HG02970 (cell line): ENCODE results near the gene SBK3.
"Not testable (repeated sequence)": the region's sequence is repeated elsewhere in the genome, so short reads cannot be mapped to it uniquely, and the experiment has no call there.

Source experiments
- ATAC-seq: cut with Tn5 transposase; IDR thresholded peaks from one replicate; pipeline ENCODE4 v1.9.1; 2021; ENCODE audit warnings: mild to moderate bottlenecking, moderate library complexity, moderate number of reproducible peaks; ENCODE audit not compliant: unreplicated experiment, low FRiP score

SBK3 gene, protein sequence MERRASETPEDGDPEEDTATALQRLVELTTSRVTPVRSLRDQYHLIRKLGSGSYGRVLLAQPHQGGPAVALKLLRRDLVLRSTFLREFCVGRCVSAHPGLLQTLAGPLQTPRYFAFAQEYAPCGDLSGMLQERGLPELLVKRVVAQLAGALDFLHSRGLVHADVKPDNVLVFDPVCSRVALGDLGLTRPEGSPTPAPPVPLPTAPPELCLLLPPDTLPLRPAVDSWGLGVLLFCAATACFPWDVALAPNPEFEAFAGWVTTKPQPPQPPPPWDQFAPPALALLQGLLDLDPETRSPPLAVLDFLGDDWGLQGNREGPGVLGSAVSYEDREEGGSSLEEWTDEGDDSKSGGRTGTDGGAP

DNA sequence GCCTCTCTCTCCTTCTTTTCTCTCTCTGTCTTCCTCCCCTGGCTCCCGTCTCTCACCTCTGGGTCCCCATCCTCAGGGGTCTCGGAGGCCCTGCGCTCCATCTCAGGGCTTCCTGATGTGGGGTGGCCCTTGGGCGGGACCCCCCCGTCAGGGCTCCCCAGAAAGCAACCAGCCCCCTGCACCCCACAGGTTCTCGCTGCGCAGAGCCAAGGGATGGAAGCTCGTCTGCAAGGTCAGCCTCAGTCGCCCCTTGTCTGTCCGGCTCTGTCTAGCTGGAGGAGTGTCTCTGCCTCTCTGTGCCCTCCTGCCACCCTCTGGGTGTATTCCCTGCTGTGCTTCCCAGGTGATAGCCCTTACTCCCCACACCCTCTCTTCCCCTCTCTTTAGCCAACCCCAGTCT, at the start of gene SBK3:
TSS of gene SBK3 (minus strand) at position 101 of the 400 bp plus-strand sequence. CDS start at position 101, 0 bp downstream.
- no peak for ATAC-seq

DNA sequence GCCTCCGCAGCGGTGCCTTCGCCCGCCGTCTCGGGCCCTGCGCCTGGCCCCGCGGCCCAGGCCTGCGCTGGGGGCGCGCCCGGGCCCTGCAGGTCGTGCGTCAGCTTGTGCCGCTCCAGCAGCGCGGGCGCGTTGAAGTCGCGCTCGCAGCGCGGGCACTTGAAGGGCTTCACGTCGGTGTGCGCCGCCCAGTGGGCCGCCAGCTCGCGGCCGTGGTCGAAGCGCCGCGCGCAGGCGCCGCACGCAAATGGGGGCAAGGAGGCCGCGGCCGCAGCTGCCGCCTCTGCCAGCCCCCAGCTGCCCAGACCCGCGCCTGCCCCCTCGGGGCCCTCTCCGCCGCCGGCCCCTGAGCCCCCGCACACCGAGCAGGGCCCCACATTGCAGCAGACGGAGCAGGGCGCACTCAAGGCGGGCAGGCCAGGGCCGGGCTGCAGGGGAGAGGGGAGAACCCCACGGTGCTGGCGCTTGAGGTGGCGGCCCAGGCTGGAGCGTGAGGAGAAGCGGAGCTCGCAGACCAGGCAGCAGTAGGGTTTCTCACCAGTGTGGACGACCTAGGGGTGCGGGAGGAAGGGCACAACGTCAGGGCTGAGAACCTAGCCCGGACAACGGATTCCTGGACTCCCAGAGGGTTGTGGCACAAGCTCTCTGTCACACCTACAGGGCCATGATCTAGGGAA, 47.9 kb upstream of the SBK3 start:
- no peak for ATAC-seq

GRCh38 chr19:55592391-55593090, 47.2 kb upstream of the SBK3 start:
- no peak for ATAC-seq

DNA sequence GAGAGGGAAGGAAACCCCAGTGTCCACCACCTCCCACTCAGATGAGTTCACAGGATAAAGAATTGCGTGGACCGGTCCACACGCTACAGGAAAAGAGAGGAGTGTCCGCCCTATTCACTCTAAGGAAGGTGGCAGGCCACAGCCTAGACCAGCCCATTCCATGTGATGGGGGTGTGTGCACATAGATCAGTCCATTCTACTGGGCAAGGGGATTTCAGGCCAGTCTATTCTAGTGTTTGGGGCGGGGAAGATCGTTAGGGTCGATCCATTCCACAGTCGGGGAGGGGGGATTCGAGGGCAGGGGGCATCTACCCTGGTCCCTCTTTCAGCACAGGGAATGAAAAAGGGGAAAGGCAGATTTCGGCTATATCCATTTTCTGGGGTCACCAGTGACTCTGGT, 46.2 kb upstream of the SBK3 start:
- ATAC-seq, result no peak

- no peak for ATAC-seq
These were observed 45.3 kb upstream of the SBK3 start for GRCh38 chr19:55590617-55591016.

DNA sequence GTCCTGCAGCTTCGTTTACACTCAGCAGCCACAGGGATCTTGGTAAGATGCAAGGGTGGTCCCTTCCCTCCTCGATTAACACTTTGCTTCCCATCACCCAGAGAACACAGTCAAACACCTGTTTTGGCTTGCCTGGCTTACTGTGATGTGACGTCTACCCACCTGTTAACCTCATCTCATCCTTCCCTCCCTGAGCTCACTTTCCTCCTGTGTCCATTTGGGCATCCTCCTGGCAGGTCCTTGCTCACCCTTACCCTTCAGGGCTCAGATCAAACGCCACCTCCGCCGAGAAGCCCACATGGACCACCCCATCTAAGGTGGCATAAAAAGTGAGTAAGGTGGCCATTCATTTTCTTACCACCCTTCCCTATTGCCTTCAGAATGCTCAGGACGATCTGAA, 44.8 kb upstream of the SBK3 start:
- no peak for ATAC-seq

DNA sequence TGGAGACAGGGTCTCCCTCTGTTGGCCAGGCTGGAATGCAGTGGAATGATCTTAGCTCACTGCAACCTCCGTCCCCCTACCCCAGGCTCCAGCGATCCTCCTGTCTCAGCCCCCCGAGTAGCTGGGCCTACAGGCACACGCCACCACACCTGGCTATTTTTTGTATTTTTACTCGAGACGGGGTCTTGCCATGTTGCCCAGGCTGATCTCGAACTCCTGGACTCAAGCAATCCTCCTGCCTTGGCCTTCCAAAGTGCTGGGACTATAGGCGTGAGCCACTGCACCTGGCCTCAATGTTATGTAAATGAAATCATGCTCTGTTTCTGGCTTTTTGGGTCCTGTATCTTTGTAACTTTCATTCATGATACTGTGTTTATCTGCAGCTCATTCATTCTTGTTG, 43.4 kb upstream of the SBK3 start:
- ATAC-seq, result no peak

GRCh38 chr19:55586976-55587668, 41.8 kb upstream of the SBK3 start:
- ATAC-seq, result peak; percentile 79

DNA sequence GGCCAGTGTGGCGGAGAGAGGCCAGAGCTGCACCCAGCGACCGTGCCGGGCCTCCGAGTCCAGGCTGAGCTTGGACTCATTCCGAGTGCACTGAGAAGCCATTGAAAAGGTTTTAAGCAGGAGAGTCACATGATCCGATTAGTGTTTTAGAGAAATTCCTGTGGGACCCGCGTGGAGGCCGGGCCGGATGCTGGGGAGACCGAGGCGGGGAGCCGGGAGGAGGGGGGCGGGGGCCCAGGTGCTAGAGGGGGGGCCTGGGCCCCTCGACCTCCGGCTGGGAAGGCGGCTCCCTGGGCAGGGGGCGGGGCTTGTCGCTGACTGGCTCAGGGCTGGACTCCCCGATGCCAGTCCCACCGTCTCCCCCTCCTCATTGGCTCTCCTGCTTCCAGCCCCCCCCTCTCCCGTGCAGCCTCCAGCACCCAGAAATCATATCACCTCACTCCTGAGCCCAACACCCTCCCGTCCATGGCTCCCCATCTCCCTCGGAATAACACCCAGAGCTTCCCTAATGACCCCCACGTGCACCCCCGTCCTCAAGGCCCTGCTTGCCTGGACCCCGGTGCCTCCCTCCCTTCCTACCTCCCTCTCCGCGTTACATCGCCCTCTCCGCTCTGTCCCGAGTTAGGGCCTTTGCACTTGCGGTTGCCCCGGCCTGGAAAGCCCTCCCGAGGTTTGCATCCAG, 40.5 kb upstream of the SBK3 start:
- ATAC-seq, result no peak

DNA sequence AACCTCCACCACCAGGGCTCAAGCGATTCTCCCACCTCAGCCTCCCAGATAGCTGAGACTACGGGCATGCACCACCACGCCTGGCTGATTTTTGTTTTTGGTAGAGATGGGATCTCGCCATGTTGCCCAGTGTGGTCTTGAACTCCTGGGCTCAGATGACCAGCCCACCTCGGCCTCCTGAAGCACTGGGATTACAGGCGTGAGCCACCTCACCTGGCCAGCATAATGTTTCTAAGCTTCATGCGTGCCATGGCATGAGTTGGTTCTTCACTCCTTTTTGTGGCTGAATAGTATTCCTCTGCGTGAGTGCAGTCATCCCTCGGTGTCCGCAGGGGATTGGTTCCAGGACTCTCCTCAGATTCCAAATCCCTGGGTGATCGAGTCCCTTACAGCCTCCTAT, 39.5 kb upstream of the SBK3 start:
- no peak for ATAC-seq

GRCh38 chr19:55583897-55584296, 38.6 kb upstream of the SBK3 start:
- not testable (repeated sequence) for ATAC-seq

- not testable (repeated sequence) for ATAC-seq
These were observed 36.9 kb upstream of the SBK3 start for GRCh38 chr19:55582284-55582683.

GRCh38 chr19:55581823-55582223, 36.5 kb upstream of the SBK3 start:
- no peak for ATAC-seq

- ATAC-seq, result no peak
These were observed 35.9 kb upstream of the SBK3 start for GRCh38 chr19:55581145-55581822.

DNA sequence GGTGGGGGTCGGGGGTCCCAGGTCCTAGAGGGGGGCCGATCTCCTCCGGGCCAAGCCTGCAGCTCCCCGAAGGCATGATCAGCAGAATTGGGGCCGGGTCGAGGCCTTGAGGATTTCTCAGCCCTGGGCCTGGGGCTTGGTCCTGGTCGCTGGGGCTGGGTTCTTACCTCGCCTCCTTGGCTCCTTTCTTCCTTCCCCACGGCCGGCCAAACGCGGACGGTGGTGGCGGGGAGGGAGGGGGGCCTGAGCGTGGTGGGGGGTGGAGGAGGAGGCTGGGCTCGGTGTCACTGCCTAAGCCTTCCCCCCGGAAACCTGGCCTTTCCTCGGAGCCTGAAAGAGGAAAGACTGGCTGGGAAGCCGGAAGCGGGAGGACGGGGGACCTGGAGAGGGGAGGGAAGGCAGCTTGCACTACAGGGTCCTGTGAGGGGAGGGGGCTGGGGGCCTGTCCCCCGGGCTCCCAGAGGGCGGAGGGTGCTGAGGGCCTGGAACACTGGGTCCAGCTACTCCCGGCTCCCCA, 35.3 kb upstream of the SBK3 start, which contains the start of gene ZNF579:
TSS of gene ZNF579 (minus strand) at position 221 of the 517 bp plus-strand sequence. CDS start 1,209 bp downstream, outside the sequence.
- ATAC-seq, result no peak

DNA sequence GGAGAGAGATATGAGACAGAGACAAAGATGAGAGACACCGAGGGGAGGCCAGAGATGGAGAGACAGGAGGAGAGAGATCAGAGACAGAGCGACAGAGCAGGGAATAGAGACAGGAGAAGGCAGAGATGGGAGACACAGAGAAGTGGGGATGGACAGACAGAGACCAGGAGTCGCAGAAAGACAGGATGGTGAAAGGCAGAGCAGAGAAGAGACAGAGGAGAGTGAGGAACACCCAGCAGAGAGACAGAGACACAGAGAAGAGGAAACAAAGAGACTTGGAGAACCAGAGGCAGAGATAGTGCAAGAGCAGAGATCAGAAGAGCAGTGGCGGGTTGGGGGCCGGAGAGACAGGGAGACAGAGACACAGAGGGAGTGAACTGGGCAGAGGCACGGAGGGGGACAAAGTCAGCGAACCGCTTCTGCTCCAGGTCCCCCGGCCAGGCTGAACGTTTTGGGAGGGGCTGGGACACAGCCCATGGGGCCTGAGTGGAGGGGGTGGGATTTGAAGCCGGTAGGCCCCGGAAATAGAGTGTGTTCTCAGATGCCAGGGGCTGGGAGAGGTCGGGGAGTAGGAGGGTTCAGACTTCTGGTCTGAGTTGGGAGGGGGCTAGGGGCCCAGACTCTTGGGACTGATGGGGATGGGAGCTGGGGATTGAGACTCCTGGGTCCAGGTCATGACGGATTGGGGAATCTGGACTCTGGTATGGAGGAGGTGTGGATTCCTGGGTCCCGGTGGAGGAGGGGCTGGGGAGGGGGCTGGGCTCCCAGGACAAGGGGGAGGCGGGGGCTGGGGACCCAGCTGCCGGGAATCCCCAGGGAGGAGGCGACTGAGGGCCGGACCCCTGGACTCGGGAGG, 34.7 kb upstream of the SBK3 start:
- ATAC-seq, result no peak

- no peak for ATAC-seq
These were observed 33.7 kb upstream of the SBK3 start for GRCh38 chr19:55578761-55579747.
